ENCODE results near the gene RHBDD2. TPM values are rescaled to one million over a fixed set of nuclear protein-coding genes. Genes with fewer than 3 reads are reported as not detected.

Gene RHBDD2
- total and polyA plus RNA-seq, 12 donors: 123 to 575 (median 228) TPM

DNA sequence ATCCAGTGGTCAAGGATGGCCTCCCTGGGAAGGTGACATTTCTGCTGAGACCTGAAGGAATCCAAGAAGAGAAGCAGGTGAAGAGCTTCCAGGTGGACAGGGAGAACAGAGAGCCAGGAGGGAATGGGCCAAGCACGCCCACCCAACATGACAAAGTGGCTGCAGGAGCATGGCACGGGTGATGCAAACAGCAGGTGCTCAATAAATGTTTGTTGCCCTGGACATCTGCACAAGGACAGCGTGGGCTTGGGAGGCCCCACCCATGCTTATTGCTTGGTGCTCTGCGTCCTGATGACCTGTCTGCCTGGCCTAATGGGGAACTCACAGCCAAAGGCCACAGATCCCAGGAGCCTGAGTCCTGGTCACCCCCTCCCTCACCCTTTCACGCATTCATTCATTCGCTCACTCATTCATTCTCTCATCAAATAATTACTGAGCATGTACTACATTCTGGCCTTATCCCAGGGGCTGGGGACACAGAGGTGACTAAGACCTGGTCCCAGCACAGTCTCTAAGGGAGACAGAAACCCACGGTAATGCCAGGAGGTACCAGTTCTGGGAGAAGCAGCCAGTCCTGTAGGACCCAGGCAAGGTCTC, 13.1 kb downstream of the RHBDD2 start:
- intact Hi-C loops (cut with DNase I): no loop called here
- H3K27ac ChIP-seq: peak overlapping the region in 2 of 5 donors; percentile 44 to 54
- 87 to 96% (median 92%) methylated on average over 7 of the region's 7 CpGs for WGBS, 4 donors

DNA sequence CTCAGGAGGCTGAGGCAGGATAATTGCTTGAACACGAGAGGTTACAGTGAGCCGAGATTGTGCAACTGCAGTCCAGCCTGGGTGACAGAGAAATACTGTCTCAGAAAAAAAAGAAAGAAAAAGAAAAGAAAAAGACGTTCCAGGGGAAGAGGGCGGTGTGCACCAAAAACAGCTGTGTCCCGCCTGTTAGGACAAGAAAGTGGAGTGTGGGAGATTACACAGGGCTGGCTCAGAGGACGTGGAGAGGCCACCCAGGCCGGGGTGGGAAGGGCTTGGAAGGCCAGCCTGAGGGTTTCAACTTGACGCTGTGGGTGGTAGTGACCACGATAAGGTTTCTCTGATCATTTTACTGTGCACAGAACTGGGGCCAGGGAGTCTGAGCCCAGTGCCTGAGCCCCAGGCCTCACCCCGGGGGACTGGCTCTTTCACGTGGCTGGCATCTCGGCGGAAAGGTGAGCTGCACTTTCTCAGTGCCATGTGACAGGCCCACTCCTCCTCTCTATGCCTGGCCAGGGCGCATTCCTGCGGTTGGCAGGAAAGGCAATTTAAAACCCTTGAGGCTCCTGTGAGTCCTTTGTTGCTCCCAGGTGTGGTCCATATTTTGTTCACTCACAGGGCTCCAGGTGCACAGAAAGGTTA, 13.9 kb downstream of the RHBDD2 start:
- H3K27me3 ChIP-seq: no peaks in the 10 kb centered on the region
- WGBS, 4 donors: 60 to 69% (median 67%) methylated on average over 15 of the region's 15 CpGs
- peak in 6 of 7 donors; percentile 52 to 70 (median 58) for DNase-seq
- peak overlapping the region in 3 of 5 donors; percentile 6 to 78 (median 57) for H3K27ac ChIP-seq
- TF ChIP-seq, protein P1, sequence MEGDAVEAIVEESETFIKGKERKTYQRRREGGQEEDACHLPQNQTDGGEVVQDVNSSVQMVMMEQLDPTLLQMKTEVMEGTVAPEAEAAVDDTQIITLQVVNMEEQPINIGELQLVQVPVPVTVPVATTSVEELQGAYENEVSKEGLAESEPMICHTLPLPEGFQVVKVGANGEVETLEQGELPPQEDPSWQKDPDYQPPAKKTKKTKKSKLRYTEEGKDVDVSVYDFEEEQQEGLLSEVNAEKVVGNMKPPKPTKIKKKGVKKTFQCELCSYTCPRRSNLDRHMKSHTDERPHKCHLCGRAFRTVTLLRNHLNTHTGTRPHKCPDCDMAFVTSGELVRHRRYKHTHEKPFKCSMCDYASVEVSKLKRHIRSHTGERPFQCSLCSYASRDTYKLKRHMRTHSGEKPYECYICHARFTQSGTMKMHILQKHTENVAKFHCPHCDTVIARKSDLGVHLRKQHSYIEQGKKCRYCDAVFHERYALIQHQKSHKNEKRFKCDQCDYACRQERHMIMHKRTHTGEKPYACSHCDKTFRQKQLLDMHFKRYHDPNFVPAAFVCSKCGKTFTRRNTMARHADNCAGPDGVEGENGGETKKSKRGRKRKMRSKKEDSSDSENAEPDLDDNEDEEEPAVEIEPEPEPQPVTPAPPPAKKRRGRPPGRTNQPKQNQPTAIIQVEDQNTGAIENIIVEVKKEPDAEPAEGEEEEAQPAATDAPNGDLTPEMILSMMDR (IDR thresholded peaks at IDR 0.05): no peak
- TF ChIP-seq POLR2A (IDR thresholded peaks at IDR 0.05): no peak
- peaks cover 0 to 8% of the 10 kb centered on the region in 2 donors for H3K36me3 ChIP-seq (replicated peaks in 1 of 2)
- intact Hi-C loops (cut with DNase I): no loop called here
- H3K9me3 ChIP-seq (replicated peaks in 1 of 3): no peaks in the 10 kb centered on the region
- H3K4me3 ChIP-seq: no peak overlapping the region
- peaks cover 12 to 42% of the 10 kb centered on the region in 2 donors for H3K4me1 ChIP-seq (replicated peaks in 1 of 2)

More for the DNA sequence above, 13.1 kb downstream of the RHBDD2 start:
- no peaks in the 10 kb centered on the region for H3K27me3 ChIP-seq
- H3K4me3 ChIP-seq: no peak overlapping the region
- no peak for TF ChIP-seq POLR2A (IDR thresholded peaks at IDR 0.05)
- TF ChIP-seq, protein P1 (IDR thresholded peaks at IDR 0.05): no peak
- no peak for DNase-seq
- peaks cover 0 to 17% of the 10 kb centered on the region in 2 donors for H3K36me3 ChIP-seq (replicated peaks in 1 of 2)
- H3K4me1 ChIP-seq (replicated peaks in 1 of 2): peaks cover 9 to 38% of the 10 kb centered on the region in 2 donors
- no peaks in the 10 kb centered on the region for H3K9me3 ChIP-seq (replicated peaks in 1 of 3)

DNA sequence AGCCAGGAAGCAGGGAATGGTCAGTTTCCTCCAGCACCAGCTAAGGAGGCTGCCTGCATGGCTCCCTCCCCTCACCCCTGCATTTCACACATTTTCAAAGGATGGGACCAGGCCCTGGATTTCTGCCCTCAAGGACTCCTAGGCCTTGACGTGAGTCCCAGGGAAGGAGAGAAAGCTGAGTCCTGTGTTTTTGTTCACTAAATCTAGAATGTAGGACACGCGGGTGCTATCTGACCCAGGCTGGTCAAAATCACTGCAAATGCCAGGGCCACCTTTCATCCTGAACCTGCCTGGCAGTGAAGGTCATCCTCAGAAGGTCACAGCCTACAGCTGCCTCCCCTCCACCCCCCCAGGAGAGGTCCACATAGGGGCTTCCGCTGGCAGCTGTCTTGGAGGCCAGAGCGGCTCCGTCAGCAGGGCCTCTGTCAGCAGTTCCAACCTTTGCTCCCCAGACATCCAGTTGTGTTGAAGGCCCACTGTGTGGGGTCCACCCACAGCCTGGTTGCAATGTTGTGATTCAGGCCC, 18.0 kb downstream of the RHBDD2 start:
- intact Hi-C loops (cut with DNase I): no loop called here
- TF ChIP-seq POLR2A (IDR thresholded peaks at IDR 0.05): no peak
- TF ChIP-seq, protein P1 (IDR thresholded peaks at IDR 0.05): no peak
- no peak overlapping the region for H3K4me3 ChIP-seq
- H3K27me3 ChIP-seq: no peaks in the 10 kb centered on the region
- peak overlapping the region in 4 of 5 donors; percentile 16 to 75 (median 62) for H3K27ac ChIP-seq
- no peaks in the 10 kb centered on the region for H3K9me3 ChIP-seq (replicated peaks in 1 of 3)
- H3K4me1 ChIP-seq (replicated peaks in 1 of 2): peaks cover 4 to 18% of the 10 kb centered on the region in 2 donors
- peak in 2 of 7 donors; percentile 35 to 56 for DNase-seq
- WGBS, 4 donors: 27 to 52% (median 42%) methylated on average over 3 to 6 of the region's 6 CpGs
- no peaks in the 10 kb centered on the region for H3K36me3 ChIP-seq (replicated peaks in 1 of 2)

DNA sequence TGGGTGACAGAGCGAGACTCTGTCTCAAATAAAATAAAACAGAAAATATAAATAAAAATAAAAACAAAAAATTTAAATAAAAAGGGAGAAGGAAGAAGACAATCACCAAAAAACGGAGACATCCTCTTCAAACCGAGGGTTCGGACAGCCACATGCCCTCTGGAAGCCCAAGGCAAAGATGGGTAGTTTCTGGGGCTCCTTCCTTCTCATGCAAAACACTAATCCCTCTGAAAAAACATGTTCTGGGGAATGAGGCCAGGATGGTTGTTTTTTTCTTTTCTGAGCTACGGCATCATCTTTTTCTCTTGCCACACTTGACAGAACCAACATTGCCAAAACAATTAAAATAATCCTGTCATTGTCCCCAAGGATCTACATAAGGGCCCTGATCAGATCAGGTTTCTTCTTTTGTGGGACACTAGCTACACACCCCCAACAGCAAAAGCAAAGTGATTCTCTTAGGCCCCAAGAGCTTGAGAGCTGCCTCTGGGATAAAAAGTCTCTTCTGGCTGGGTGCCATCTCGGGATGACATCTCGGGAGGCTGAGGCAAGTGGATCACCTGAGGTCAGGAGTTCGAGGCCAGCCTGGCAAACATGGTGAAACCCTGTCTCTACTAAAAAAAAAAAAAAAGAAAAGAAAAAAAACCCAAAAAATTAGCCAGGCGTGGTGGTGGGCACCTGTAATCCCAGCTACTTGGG, 21.9 kb downstream of the RHBDD2 start:
- 79 to 90% (median 87%) methylated on average over 9 of the region's 9 CpGs for WGBS, 4 donors
- no peak for TF ChIP-seq POLR2A (IDR thresholded peaks at IDR 0.05)
- TF ChIP-seq, protein P1 (IDR thresholded peaks at IDR 0.05): no peak
- Histone ChIP-seq H3K4me3 (no peak overlapping the region), H3K4me1 (replicated peaks in 1 of 2) (peaks cover 6 to 17% of the 10 kb centered on the region in 2 donors), H3K36me3 (replicated peaks in 1 of 2) (no peaks in the 10 kb centered on the region), H3K9me3 (replicated peaks in 1 of 3) (no peaks in the 10 kb centered on the region), H3K27ac (no peak overlapping the region), H3K27me3 (no peaks in the 10 kb centered on the region)
- intact Hi-C loops (cut with DNase I): no loop called here
- DNase-seq: no peak
